HepG2 (cell line): Measurements from ENCODE around the gene JSRP1. TPM values are rescaled to one million over a fixed set of nuclear protein-coding genes. Genes with fewer than 3 reads are reported as not detected.

ENCODE experiments used
- AGO2 ChIP-seq: fragments of 200-400 bp; formaldehyde crosslinking; optimal IDR thresholded peaks from 2 replicates; pipeline ENCODE3; 2017; ENCODE audit warnings: mild to moderate bottlenecking, low read depth, low read length, moderate library complexity
- ATF7-NPFF ChIP-seq: sonication (generic); formaldehyde crosslinking; IDR thresholded peaks from 2 replicates; pipeline ENCODE4 v1.8.1; 2023; ENCODE audit warnings: mild to moderate bottlenecking, low read depth, missing genetic modification reagents, moderate library complexity
- ELF3 ChIP-seq: IDR thresholded peaks from 2 replicates; pipeline ENCODE4 v1.6.1; 2016; ENCODE audit warnings: missing genetic modification reagents, missing compliant biosample characterization
- FOXK1 ChIP-seq: sonication (generic); formaldehyde crosslinking; IDR thresholded peaks from 2 replicates; pipeline ENCODE4 v1.4.0; 2020; ENCODE audit warnings: low read depth, missing genetic modification reagents, borderline replicate concordance
- NFYC ChIP-seq: IDR thresholded peaks from 2 replicates; pipeline ENCODE4 v1.6.1; 2016; ENCODE audit warnings: missing genetic modification reagents, missing compliant biosample characterization
- RELA ChIP-seq: sonication (generic); formaldehyde crosslinking; IDR thresholded peaks from 2 replicates; pipeline ENCODE4 v1.4.0; 2020; ENCODE audit warnings: missing genetic modification reagents
- SNAPC2 ChIP-seq: sonication (generic); formaldehyde crosslinking; IDR thresholded peaks from 2 replicates; pipeline ENCODE4 v1.8.1; 2022; ENCODE audit warnings: mild to moderate bottlenecking, missing genetic modification reagents
- YY1 ChIP-seq: IDR thresholded peaks from 2 replicates; pipeline ENCODE4 v1.6.1; 2011; ENCODE audit warnings: low read length, low read depth, moderate library complexity, mild to moderate bottlenecking; ENCODE audit not compliant: insufficient read depth, insufficient replicate concordance
- ZMAT3 ChIP-seq: sonication (generic); formaldehyde crosslinking; conservative IDR thresholded peaks from 2 replicates; pipeline ENCODE4 v1.7.0; 2021; ENCODE audit warnings: missing genetic modification reagents
- ZNF143 ChIP-seq: sonication (generic); formaldehyde crosslinking; IDR thresholded peaks from 2 replicates; pipeline ENCODE4 v1.4.0; 2020; ENCODE audit warnings: missing genetic modification reagents
- ZNF263 ChIP-seq: sonication (generic); formaldehyde crosslinking; IDR thresholded peaks from 2 replicates; pipeline ENCODE4 v1.4.0; 2020; ENCODE audit warnings: missing genetic modification reagents
- ZNF292 ChIP-seq: sonication (generic); formaldehyde crosslinking; IDR thresholded peaks from 2 replicates; pipeline ENCODE4 v1.8.1; 2022; ENCODE audit warnings: mild to moderate bottlenecking, low read depth, missing genetic modification reagents, borderline replicate concordance
- ZNF333 ChIP-seq: sonication (generic); formaldehyde crosslinking; IDR thresholded peaks from 2 replicates; pipeline ENCODE4 v1.4.0; 2020; ENCODE audit warnings: mild to moderate bottlenecking, missing genetic modification reagents, borderline replicate concordance
- ZNF430 ChIP-seq: sonication (generic); formaldehyde crosslinking; IDR thresholded peaks from 2 replicates; pipeline ENCODE4 v1.9.0; 2021; ENCODE audit warnings: mild to moderate bottlenecking, missing genetic modification reagents
- ZNF616 ChIP-seq: sonication (generic); formaldehyde crosslinking; IDR thresholded peaks from 2 replicates; pipeline ENCODE4 v1.5.0; 2020; ENCODE audit warnings: low read depth, mild to moderate bottlenecking, missing genetic modification reagents
- polyA plus RNA-seq, 8 experiments: library from polyadenylated mRNA; depleted of rRNA in 3 of 8; stranded (reverse) in 7 of 8; unstranded in 1 of 8; fragments of >200 nt; fragmentation: Illumina TruSeq in 4 of 8; extraction: Trizol in 4 of 8; gene quantifications; 2 replicates each; pipeline versions ENCODE4 v1.2.1 to v1.2.3, GENCODE V29; 2011 to 2016; ENCODE audit warnings: low read depth in 4 of 8, missing spikeins in 1 of 8, mixed read lengths in 1 of 8; ENCODE audit not compliant: insufficient read depth in 1 of 8
- total RNA-seq, 5 experiments: library from RNA; depleted of rRNA; stranded (reverse); fragments of >200 nt; fragmentation: Illumina TruSeq; extraction: Trizol; gene quantifications; 2 replicates each; pipeline ENCODE4 v1.2.3, GENCODE V29; 2016; ENCODE audit warnings: low read depth in 1 of 5
- TF ChIP-seq, protein P1 (sequence below): sonication (generic); formaldehyde crosslinking; IDR thresholded peaks from 2 replicates; pipeline ENCODE4 v1.4.0; 2020; ENCODE audit warnings: missing genetic modification reagents
- TF ChIP-seq, protein P2 (sequence below): sonication (generic); formaldehyde crosslinking; conservative IDR thresholded peaks from 2 replicates; pipeline ENCODE4 v1.4.0; 2020; ENCODE audit warnings: missing genetic modification reagents
- TF ChIP-seq, protein P3 (sequence below): sonication (generic); formaldehyde crosslinking; IDR thresholded peaks from 2 replicates; pipeline ENCODE4 v1.5.1; 2020; ENCODE audit warnings: missing genetic modification reagents, mild to moderate bottlenecking, borderline replicate concordance
- TF ChIP-seq, protein P4 (sequence below): sonication (generic); formaldehyde crosslinking; IDR thresholded peaks from 2 replicates; pipeline ENCODE4 v1.4.0; 2020; ENCODE audit warnings: missing genetic modification reagents, low read depth, mild to moderate bottlenecking, borderline replicate concordance
- TF ChIP-seq, protein P5 (sequence below): sonication (generic); formaldehyde crosslinking; IDR thresholded peaks from 2 replicates; pipeline ENCODE4 v1.4.0; 2020; ENCODE audit warnings: missing genetic modification reagents

Gene JSRP1
- total and polyA plus RNA-seq, 2 of the 13 experiments (the other 11 are each of a cell fraction or from before 2014, with no cell fraction given), result 0.16 to 0.38 TPM

DNA sequence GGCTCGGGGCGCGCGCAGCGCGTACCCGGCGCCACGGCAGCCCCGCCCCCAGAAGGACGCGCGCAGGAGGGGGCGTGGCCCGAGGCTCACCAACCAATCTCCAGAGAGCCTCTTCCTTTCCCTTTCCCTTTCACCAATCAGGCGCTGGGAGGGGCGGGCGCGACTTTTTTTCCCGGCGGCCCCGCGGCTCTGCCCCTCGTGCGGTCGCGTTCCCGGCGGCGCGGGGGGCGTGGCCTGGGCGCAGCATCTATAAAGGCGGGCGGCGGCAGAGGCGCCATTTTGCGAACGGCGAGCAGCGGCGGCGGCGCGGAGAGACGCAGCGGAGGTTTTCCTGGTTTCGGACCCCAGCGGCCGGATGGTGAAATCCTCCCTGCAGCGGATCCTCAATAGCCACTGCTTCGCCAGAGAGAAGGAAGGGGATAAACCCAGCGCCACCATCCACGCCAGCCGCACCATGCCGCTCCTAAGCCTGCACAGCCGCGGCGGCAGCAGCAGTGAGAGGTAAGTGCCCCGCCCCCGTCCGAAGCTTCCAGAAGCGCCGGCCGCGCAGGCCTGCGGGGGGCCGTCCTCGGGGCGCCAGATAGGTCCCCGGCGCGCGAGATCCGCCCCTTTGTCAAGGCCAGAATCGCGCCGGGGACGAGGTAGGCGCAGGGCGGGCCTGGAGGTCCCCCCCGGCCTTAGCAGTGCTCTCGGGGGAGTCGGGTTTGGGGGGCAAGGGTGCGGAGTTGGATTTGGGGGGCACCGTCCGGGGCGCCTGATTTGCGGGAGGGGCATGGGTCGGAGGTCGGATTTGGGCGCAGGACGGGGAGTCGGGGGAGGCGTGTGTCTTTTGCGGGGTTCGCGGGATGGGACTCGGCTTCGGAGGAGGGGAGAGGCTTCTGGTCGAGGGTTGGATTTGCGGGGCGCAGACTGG, 13.3 kb upstream of the JSRP1 start (continued):
- TF ChIP-seq, protein P1, sequence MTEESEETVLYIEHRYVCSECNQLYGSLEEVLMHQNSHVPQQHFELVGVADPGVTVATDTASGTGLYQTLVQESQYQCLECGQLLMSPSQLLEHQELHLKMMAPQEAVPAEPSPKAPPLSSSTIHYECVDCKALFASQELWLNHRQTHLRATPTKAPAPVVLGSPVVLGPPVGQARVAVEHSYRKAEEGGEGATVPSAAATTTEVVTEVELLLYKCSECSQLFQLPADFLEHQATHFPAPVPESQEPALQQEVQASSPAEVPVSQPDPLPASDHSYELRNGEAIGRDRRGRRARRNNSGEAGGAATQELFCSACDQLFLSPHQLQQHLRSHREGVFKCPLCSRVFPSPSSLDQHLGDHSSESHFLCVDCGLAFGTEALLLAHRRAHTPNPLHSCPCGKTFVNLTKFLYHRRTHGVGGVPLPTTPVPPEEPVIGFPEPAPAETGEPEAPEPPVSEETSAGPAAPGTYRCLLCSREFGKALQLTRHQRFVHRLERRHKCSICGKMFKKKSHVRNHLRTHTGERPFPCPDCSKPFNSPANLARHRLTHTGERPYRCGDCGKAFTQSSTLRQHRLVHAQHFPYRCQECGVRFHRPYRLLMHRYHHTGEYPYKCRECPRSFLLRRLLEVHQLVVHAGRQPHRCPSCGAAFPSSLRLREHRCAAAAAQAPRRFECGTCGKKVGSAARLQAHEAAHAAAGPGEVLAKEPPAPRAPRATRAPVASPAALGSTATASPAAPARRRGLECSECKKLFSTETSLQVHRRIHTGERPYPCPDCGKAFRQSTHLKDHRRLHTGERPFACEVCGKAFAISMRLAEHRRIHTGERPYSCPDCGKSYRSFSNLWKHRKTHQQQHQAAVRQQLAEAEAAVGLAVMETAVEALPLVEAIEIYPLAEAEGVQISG (CRISPR knock-in tag), result peak; percentile 74
- TF ChIP-seq ZNF263 (CRISPR knock-in tag) (no peak), NFYC (CRISPR knock-in tag) (peak; percentile 88), ZNF143 (CRISPR knock-in tag) (peak; percentile 87), YY1 (peak; percentile 99), SNAPC2 (CRISPR knock-in tag) (no peak), FOXK1 (CRISPR knock-in tag) (peak; percentile 68; the same call in 1 of the 2 replicates), ATF7-NPFF (CRISPR knock-in tag) (peak; percentile 67; the same call in 1 of the 2 replicates), ZNF333 (CRISPR knock-in tag) (no peak), ELF3 (peak; percentile 75; the same call in 1 of the 2 replicates), RELA (CRISPR knock-in tag) (no peak), ZNF292 (CRISPR knock-in tag) (no peak), ZNF616 (CRISPR knock-in tag) (no peak), ZNF430 (peak; percentile 83), ZMAT3 (0 out of 2 replicates have a peak, but pooled peaks have one; percentile 31), AGO2 (peak; percentile 94)
- TF ChIP-seq, protein P2, sequence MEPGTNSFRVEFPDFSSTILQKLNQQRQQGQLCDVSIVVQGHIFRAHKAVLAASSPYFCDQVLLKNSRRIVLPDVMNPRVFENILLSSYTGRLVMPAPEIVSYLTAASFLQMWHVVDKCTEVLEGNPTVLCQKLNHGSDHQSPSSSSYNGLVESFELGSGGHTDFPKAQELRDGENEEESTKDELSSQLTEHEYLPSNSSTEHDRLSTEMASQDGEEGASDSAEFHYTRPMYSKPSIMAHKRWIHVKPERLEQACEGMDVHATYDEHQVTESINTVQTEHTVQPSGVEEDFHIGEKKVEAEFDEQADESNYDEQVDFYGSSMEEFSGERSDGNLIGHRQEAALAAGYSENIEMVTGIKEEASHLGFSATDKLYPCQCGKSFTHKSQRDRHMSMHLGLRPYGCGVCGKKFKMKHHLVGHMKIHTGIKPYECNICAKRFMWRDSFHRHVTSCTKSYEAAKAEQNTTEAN (CRISPR knock-in tag), result 0 out of 2 replicates have a peak, but pooled peaks have one; percentile 72
- TF ChIP-seq, protein P3, sequence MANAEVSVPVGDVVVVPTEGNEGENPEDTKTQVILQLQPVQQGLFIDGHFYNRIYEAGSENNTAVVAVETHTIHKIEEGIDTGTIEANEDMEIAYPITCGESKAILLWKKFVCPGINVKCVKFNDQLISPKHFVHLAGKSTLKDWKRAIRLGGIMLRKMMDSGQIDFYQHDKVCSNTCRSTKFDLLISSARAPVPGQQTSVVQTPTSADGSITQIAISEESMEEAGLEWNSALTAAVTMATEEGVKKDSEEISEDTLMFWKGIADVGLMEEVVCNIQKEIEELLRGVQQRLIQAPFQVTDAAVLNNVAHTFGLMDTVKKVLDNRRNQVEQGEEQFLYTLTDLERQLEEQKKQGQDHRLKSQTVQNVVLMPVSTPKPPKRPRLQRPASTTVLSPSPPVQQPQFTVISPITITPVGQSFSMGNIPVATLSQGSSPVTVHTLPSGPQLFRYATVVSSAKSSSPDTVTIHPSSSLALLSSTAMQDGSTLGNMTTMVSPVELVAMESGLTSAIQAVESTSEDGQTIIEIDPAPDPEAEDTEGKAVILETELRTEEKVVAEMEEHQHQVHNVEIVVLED (CRISPR knock-in tag), result peak; percentile 89
- TF ChIP-seq, protein P4, sequence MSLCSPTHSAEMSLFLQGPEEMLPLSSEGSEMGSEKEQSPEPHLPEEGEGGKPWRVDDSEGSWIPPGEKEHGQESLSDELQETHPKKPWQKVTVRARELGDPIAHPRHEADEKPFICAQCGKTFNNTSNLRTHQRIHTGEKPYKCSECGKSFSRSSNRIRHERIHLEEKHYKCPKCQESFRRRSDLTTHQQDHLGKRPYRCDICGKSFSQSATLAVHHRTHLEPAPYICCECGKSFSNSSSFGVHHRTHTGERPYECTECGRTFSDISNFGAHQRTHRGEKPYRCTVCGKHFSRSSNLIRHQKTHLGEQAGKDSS (CRISPR knock-in tag), result no peak
- TF ChIP-seq, protein P5, sequence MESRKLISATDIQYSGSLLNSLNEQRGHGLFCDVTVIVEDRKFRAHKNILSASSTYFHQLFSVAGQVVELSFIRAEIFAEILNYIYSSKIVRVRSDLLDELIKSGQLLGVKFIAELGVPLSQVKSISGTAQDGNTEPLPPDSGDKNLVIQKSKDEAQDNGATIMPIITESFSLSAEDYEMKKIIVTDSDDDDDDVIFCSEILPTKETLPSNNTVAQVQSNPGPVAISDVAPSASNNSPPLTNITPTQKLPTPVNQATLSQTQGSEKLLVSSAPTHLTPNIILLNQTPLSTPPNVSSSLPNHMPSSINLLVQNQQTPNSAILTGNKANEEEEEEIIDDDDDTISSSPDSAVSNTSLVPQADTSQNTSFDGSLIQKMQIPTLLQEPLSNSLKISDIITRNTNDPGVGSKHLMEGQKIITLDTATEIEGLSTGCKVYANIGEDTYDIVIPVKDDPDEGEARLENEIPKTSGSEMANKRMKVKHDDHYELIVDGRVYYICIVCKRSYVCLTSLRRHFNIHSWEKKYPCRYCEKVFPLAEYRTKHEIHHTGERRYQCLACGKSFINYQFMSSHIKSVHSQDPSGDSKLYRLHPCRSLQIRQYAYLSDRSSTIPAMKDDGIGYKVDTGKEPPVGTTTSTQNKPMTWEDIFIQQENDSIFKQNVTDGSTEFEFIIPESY (CRISPR knock-in tag), result peak; percentile 23; the same call in 1 of the 2 replicates
